Panc1 (cell line): ENCODE measurements around the gene PTCHD4. TPM values are rescaled to one million over a fixed set of nuclear protein-coding genes. Genes with fewer than 3 reads are reported as not detected.
A peak's percentile ranks its signal among the peaks of the same experiment; 100 is the strongest.

Experiments
- ATAC-seq: fragments of 200-7000 bp; cut with Tn5 transposase; 2 replicates; pipeline ENCODE4 v1.9.1; 2020; ENCODE audit warnings: mild to moderate bottlenecking, moderate library complexity
- BruUV-seq: library from RNA; stranded (reverse); fragments of 400-500 nt; replicated peaks from 2 replicates; lab custom pipeline; 2021; lab: Mats Ljungman, UMichigan
- CTCF ChIA-PET: fragments of 300-600 bp; sonication (Branson Sonifier 250); formaldehyde crosslinking; loops from one replicate; lab custom pipeline; 2022; ENCODE audit warnings: antibody characterized with exemption; lab: Charles Lee
- POLR2A ChIA-PET: fragments of 300-600 bp; sonication (Branson Sonifier 250); formaldehyde crosslinking; loops from one replicate; lab custom pipeline; 2022; ENCODE audit warnings: antibody characterized with exemption; lab: Charles Lee
- DNase-seq: peaks from one replicate; pipeline ENCODE4 v3.0.0-alpha.2; 2010; ENCODE audit warnings: low read depth, low spot score
- H3K27ac ChIP-seq: 2 replicates; pipeline ENCODE4 v1.5.1; 2011; ENCODE audit warnings: mild to moderate bottlenecking, low read length, inconsistent platforms
- H3K27me3 ChIP-seq: fragments of 200-500 bp; sonication (Bioruptor generic); 2 replicates; pipeline ENCODE4 v1.6.0; 2014; ENCODE audit warnings: low read length, inconsistent platforms; ENCODE audit not compliant: control insufficient read depth, insufficient read depth
- H3K36me3 ChIP-seq: fragments of 200-500 bp; sonication (Bioruptor generic); 2 replicates; pipeline ENCODE4 v1.5.1; 2014; ENCODE audit warnings: inconsistent platforms, mild to moderate bottlenecking, low read length, moderate library complexity; ENCODE audit not compliant: control insufficient read depth, insufficient read depth
- H3K4me1 ChIP-seq: 2 replicates; pipeline ENCODE4 v1.5.1; 2011; ENCODE audit warnings: inconsistent platforms, mild to moderate bottlenecking, low read length, moderate library complexity; ENCODE audit not compliant: control insufficient read depth, insufficient read depth
- H3K4me3 ChIP-seq, 2 experiments: 2 replicates each; pipeline ENCODE4 v1.5.1; 2011 to 2012; ENCODE audit warnings: low read depth in 2 of 2, low read length in 2 of 2, mild to moderate bottlenecking in 2 of 2, inconsistent platforms in 1 of 2, moderate library complexity in 1 of 2
- H3K9me3 ChIP-seq: fragments of 200-500 bp; sonication (Bioruptor generic); 2 replicates; pipeline ENCODE4 v1.5.1; 2014; ENCODE audit warnings: low read depth, mild to moderate bottlenecking, inconsistent platforms, low read length, moderate library complexity; ENCODE audit not compliant: control insufficient read depth, insufficient read depth
- CTCF ChIP-seq: fragments of 450-650 bp; IDR thresholded peaks from 2 replicates; pipeline ENCODE4 v1.5.1; 2017; ENCODE audit warnings: mild to moderate bottlenecking
- POLR2AphosphoS5 ChIP-seq: IDR thresholded peaks from 2 replicates; pipeline ENCODE4 v1.6.1; 2012; ENCODE audit warnings: mild to moderate bottlenecking, low read depth, low read length, moderate library complexity
- REST ChIP-seq, 2 experiments: IDR thresholded peaks; 2 replicates each; pipeline ENCODE4 v1.6.1; 2011 to 2012; ENCODE audit warnings: low read depth in 2 of 2, control low read depth in 1 of 2, low read length in 1 of 2, mild to moderate bottlenecking in 1 of 2, moderate library complexity in 1 of 2; ENCODE audit not compliant: insufficient read depth in 1 of 2
- SIN3A ChIP-seq: IDR thresholded peaks from 2 replicates; pipeline ENCODE4 v1.6.1; 2012; ENCODE audit warnings: low read depth, mild to moderate bottlenecking, low read length, moderate library complexity, borderline replicate concordance; ENCODE audit not compliant: insufficient read depth
- TCF7L2 ChIP-seq: IDR thresholded peaks from 2 replicates; pipeline ENCODE4 v1.6.1; 2011; ENCODE audit warnings: mild to moderate bottlenecking, low read depth, low read length, inconsistent platforms
- in situ Hi-C: cut with HindIII; loops from 2 replicates; pipeline ENCODE4 v1.10.0; 2016; ENCODE audit warnings: low sequenced_read_pairs, low pct_unique_long_range_greater_than_20kb
- intact Hi-C: fragments of 100-400 bp; cut with micrococcal nuclease; formaldehyde crosslinking; loops from one replicate; pipeline ENCODE4 v1.10.0; 2022; ENCODE audit not compliant: unreplicated experiment
- total RNA-seq: library from RNA; stranded (reverse); gene quantifications from one replicate; pipeline ENCODE4 v1.2.1, GENCODE V29; 2021; ENCODE audit not compliant: unreplicated experiment

PTCHD4 gene
- total RNA-seq, 1 experiment from 2014 or later: not detected

GRCh38 chr6:48068278-48069251 lies 42.4 kb downstream of the PTCHD4 start:
- Histone ChIP-seq H3K4me1 (no peaks in the 10 kb centered on the region), H3K27ac (no peak overlapping the region), H3K36me3 (no peaks in the 10 kb centered on the region), H3K4me3 (peak overlapping the region; percentile 18 to 21; a peak in 3 of 4 replicates), H3K9me3 (no peaks in the 10 kb centered on the region), H3K27me3 (peaks cover 16% of the 10 kb centered on the region)
- ChIA-PET POLR2A (no interaction called here), CTCF (no interaction called here)
- in situ Hi-C loops (no loop called here), intact Hi-C loops (no loop called here)
- no TSS peak for BruUV-seq
- no peak for DNase-seq
- ATAC-seq: peak; percentile 82
- no peak for TF ChIP-seq REST (IDR thresholded peaks at IDR 0.05; ENCODE audit: insufficient read depth in 1 of 2, low read depth in 2 of 2, low read length in 1 of 2)
- TF ChIP-seq CTCF: no peak
- TF ChIP-seq POLR2AphosphoS5: no peak
- no peak for TF ChIP-seq SIN3A
- TF ChIP-seq TCF7L2: no peak

GRCh38 chr6:48067886-48068277 lies 43.1 kb downstream of the PTCHD4 start:
- Histone ChIP-seq H3K9me3 (no peaks in the 10 kb centered on the region), H3K36me3 (no peaks in the 10 kb centered on the region), H3K27me3 (peaks cover 16% of the 10 kb centered on the region), H3K4me1 (no peaks in the 10 kb centered on the region), H3K4me3 (peak overlapping the region in 1 of 2 experiments; percentile 13; a peak in 2 of 4 replicates), H3K27ac (no peak overlapping the region)
- BruUV-seq: no TSS peak
- intact Hi-C loops: no loop called here
- no peak for ATAC-seq
- TF ChIP-seq POLR2AphosphoS5 (no peak), SIN3A (no peak), TCF7L2 (no peak), CTCF (no peak), REST (IDR thresholded peaks at IDR 0.05; ENCODE audit: insufficient read depth in 1 of 2, low read depth in 2 of 2, low read length in 1 of 2) (no peak)
- in situ Hi-C loops: no loop called here
- DNase-seq: no peak
- ChIA-PET POLR2A (no interaction called here), CTCF (no interaction called here)
